SK-N-MC (cell line): Measurements from ENCODE around the gene PNPLA3.

Experiments
- DNase-seq: peaks from one replicate; pipeline ENCODE4 v3.0.0-alpha.2; 2011; ENCODE audit warnings: low read depth, low spot score
- H3K27ac ChIP-seq: fragments of 200-600 bp; sonication (generic); 2 replicates; pipeline ENCODE4 v1.5.1; 2016; ENCODE audit warnings: mixed run types
- H3K36me3 ChIP-seq: fragments of 200-600 bp; sonication (generic); 2 replicates; pipeline ENCODE4 v1.6.1; 2017; ENCODE audit warnings: antibody characterized with exemption, low read length, mixed read lengths; ENCODE audit not compliant: insufficient read depth
- H3K4me3 ChIP-seq: fragments of 200-600 bp; sonication (generic); 2 replicates; pipeline ENCODE4 v1.5.1; 2016
- H3K9ac ChIP-seq: fragments of 200-600 bp; sonication (generic); 2 replicates; pipeline ENCODE4 v1.8.0; 2017; ENCODE audit warnings: mixed run types, mixed read lengths; ENCODE audit not compliant: insufficient read length
- H3K9me3 ChIP-seq: fragments of 200-600 bp; sonication (generic); 2 replicates; pipeline ENCODE4 v1.6.1; 2017; ENCODE audit warnings: low read depth, mild to moderate bottlenecking, antibody characterized with exemption, low read length, moderate library complexity, mixed read lengths
- EZH2 ChIP-seq: fragments of 200-600 bp; sonication (generic); IDR thresholded peaks from one replicate; pipeline ENCODE4 v1.6.1; 2017; ENCODE audit warnings: antibody characterized with exemption
- FOXP2 ChIP-seq: optimal IDR thresholded peaks from 2 replicates; pipeline ENCODE3; 2011; ENCODE audit warnings: mild to moderate bottlenecking, moderate library complexity; ENCODE audit not compliant: insufficient read depth; ENCODE audit errors: extremely low read length, control extremely low read depth
- POLR2AphosphoS5 ChIP-seq: IDR thresholded peaks from 2 replicates; pipeline ENCODE4 v1.6.1; 2012; ENCODE audit warnings: mild to moderate bottlenecking, low read depth, low read length, borderline replicate concordance

Gene PNPLA3

DNA sequence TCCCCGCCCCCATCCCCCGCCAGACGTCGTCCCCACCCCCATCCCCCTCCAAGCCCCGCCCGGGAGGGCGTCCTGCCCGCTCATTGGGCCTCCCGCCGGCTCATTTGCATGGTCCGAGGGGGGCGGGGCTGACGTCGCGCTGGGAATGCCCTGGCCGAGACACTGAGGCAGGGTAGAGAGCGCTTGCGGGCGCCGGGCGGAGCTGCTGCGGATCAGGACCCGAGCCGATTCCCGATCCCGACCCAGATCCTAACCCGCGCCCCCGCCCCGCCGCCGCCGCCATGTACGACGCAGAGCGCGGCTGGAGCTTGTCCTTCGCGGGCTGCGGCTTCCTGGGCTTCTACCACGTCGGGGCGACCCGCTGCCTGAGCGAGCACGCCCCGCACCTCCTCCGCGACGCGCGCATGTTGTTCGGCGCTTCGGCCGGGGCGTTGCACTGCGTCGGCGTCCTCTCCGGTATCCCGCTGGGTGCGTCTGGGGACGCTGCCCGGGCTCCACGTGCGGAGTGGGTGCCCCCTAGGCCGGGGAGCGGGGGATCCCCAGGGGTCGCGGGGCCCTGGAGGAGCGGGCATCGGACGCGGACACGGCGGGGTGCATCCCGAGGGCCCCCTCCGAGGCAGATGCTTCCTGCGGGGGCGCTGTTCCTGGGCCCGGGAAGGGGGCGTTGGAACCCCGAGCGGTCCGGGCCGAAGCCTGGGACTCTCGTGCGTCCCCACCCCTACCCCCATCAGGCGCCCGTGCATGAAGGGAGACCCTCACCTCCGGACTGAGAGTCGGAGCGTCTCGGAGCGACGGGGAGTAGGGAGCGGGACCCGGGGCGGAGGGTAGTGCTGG is at the start of gene PNPLA3:
TSS of gene PNPLA3 (plus strand) at position 175 of the 834 bp plus-strand sequence. CDS start at position 282, 107 bp downstream.
- no peaks in the 10 kb centered on the region for H3K36me3 ChIP-seq
- no peak for DNase-seq
- H3K9ac ChIP-seq, result peak within 1 kb of the TSS; percentile 71
- TF ChIP-seq POLR2AphosphoS5 (peak; percentile 65; the same call in 1 of the 2 replicates), FOXP2 (no peak)
- peak within 1 kb of the TSS; percentile 89 for H3K4me3 ChIP-seq
- H3K27ac ChIP-seq, result no peak within 1 kb of the TSS
- no peaks in the 10 kb centered on the region for H3K9me3 ChIP-seq

GRCh38 chr22:43876866-43877509 is 46.6 kb upstream of the PNPLA3 start:
- H3K9me3 ChIP-seq, result no peaks in the 10 kb centered on the region
- H3K9ac ChIP-seq, result no peak overlapping the region
- no peak overlapping the region for H3K27ac ChIP-seq
- no peaks in the 10 kb centered on the region for H3K36me3 ChIP-seq
- DNase-seq, result no peak
- no peak overlapping the region for H3K4me3 ChIP-seq
- TF ChIP-seq POLR2AphosphoS5 (no peak), EZH2 (no peak), FOXP2 (no peak)

- no peak overlapping the region for H3K9ac ChIP-seq
- H3K9me3 ChIP-seq, result no peaks in the 10 kb centered on the region
- no peak overlapping the region for H3K4me3 ChIP-seq
- TF ChIP-seq EZH2 (no peak), FOXP2 (no peak), POLR2AphosphoS5 (no peak)
- H3K27ac ChIP-seq, result no peak overlapping the region
- DNase-seq, result no peak
- no peaks in the 10 kb centered on the region for H3K36me3 ChIP-seq
Measured at GRCh38 chr22:43878079-43878795, 45.4 kb upstream of the PNPLA3 start.

- H3K4me3 ChIP-seq, result no peak overlapping the region
- H3K9ac ChIP-seq, result no peak overlapping the region
- H3K36me3 ChIP-seq, result no peaks in the 10 kb centered on the region
- H3K27ac ChIP-seq, result no peak overlapping the region
- no peak for TF ChIP-seq FOXP2
- DNase-seq, result no peak
- H3K9me3 ChIP-seq, result no peaks in the 10 kb centered on the region
Measured at GRCh38 chr22:43878831-43879550, 44.6 kb upstream of the PNPLA3 start.

GRCh38 chr22:43879901-43880540 is 43.6 kb upstream of the PNPLA3 start:
- TF ChIP-seq EZH2 (no peak), POLR2AphosphoS5 (no peak)
- Histone ChIP-seq H3K27ac (no peak overlapping the region), H3K9me3 (no peaks in the 10 kb centered on the region), H3K9ac (no peak overlapping the region), H3K36me3 (no peaks in the 10 kb centered on the region), H3K4me3 (no peak overlapping the region)
- DNase-seq, result no peak

GRCh38 chr22:43880541-43880991 is 43.0 kb upstream of the PNPLA3 start:
- no peak for DNase-seq
- Histone ChIP-seq H3K36me3 (no peaks in the 10 kb centered on the region), H3K9ac (no peak overlapping the region), H3K9me3 (no peaks in the 10 kb centered on the region), H3K4me3 (no peak overlapping the region), H3K27ac (no peak overlapping the region)
- TF ChIP-seq FOXP2 (no peak), EZH2 (no peak), POLR2AphosphoS5 (no peak)

DNA sequence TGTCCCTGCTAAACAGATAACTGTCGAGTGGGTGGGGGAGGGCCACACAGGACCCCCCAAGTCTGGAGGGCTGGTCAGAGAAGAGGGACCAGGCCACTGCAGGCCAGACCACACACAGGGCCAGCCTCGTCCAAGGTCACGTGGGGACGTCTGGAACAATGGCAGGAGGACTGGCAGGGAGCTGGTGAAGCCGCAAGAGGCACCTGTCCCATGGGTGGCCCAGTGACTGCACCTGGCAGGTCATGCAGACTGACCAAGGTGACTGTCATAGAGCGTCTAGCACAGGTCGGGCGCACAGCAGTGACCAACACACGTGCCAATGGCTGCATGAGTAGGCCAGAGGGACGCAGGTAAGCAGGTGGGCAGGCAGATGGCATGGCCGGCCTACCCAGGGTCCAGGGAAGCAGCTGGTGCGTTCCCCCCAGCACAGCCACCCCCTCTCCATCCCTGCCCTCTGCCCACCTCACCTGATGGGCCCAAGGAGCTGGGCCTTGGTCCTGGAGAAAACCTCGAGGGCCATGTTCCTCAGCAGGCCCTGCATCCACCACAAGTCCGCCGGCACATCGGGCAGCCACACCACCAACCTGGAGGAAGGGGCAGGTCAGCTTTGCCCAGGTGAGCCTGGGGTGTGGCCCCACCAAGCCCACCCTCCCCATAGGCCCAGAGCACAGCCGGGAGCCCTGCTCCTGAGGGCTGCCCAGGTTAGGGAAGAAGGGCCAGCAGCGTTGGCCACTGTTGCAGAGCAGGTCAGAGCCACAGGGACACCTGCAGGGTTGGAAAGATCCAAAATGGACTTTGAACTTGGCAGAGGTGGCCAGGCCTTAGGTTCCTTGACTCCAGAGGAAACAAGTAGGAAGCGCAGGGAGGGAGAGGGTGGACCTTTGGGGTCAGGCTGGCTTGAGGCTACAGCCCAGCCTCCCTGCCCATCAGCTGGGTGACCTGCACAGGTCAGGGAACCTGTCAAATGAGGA is 42.2 kb upstream of the PNPLA3 start:
- Histone ChIP-seq H3K9me3 (no peaks in the 10 kb centered on the region), H3K9ac (no peak overlapping the region), H3K36me3 (no peaks in the 10 kb centered on the region), H3K4me3 (no peak overlapping the region), H3K27ac (no peak overlapping the region)
- TF ChIP-seq POLR2AphosphoS5, result no peak
- TF ChIP-seq EZH2, result no peak
- TF ChIP-seq FOXP2, result no peak
- DNase-seq, result no peak
